H1 (cell line): ENCODE results near the gene LPAR3. TPM values are rescaled to one million over a fixed set of nuclear protein-coding genes. Genes with fewer than 3 reads are reported as not detected.

Source experiments
- CTCF ChIA-PET: fragments of 300-600 bp; sonication (Branson Sonifier 250); formaldehyde crosslinking; loops from one replicate; lab custom pipeline; 2021; ENCODE audit not compliant: partially characterized antibody; lab: Charles Lee
- POLR2A ChIA-PET: fragments of 300-600 bp; sonication (Branson Sonifier 250); formaldehyde crosslinking; loops from one replicate; lab custom pipeline; 2021; ENCODE audit warnings: inconsistent platforms; ENCODE audit not compliant: partially characterized antibody; lab: Charles Lee
- DNase-seq, 2 experiments: peaks; one replicate each; pipeline versions ENCODE4 v3.0.0 to v3.0.0-alpha.2; 2010 to 2022; ENCODE audit warnings: low spot score in 2 of 2, low read depth in 1 of 2, mixed read lengths in 1 of 2
- FAIRE-seq: peaks from 2 replicates; lab custom pipeline; 2011; peaks lifted over from hg19 to GRCh38; lab: Jason Lieb, UNC
- H2AFZ ChIP-seq: 2 replicates; pipeline ENCODE4 v1.8.1; 2012; ENCODE audit warnings: low read length, inconsistent platforms
- H2AK5ac ChIP-seq: 2 replicates; pipeline ENCODE4 v1.6.1; 2013; ENCODE audit warnings: low read depth, low read length
- H2BK120ac ChIP-seq: replicated peaks from 2 replicates; pipeline ENCODE3; 2013; ENCODE audit warnings: low read depth, low read length, inconsistent platforms
- H2BK12ac ChIP-seq: 2 replicates; pipeline ENCODE4 v1.6.1; 2013; ENCODE audit warnings: low read depth, low read length
- H2BK15ac ChIP-seq: 2 replicates; pipeline ENCODE4 v1.6.1; 2013; ENCODE audit warnings: low read length
- H2BK20ac ChIP-seq: 2 replicates; pipeline ENCODE4 v1.6.1; 2013; ENCODE audit warnings: low read length
- H2BK5ac ChIP-seq: 2 replicates; pipeline ENCODE4 v1.6.1; 2013; ENCODE audit warnings: low read depth, low read length
- H3K14ac ChIP-seq: 2 replicates; pipeline ENCODE4 v1.6.1; 2013; ENCODE audit warnings: inconsistent platforms; ENCODE audit not compliant: insufficient read length
- H3K18ac ChIP-seq: 2 replicates; pipeline ENCODE4 v1.6.1; 2013; ENCODE audit warnings: low read length; ENCODE audit errors: extremely low read depth
- H3K23ac ChIP-seq: 2 replicates; pipeline ENCODE4 v1.6.1; 2013; ENCODE audit warnings: inconsistent platforms; ENCODE audit not compliant: insufficient read length
- H3K23me2 ChIP-seq: 2 replicates; pipeline ENCODE4 v1.6.1; 2013; ENCODE audit warnings: low read depth, low read length
- H3K27ac ChIP-seq: 2 replicates; pipeline ENCODE4 v1.6.1; 2011; ENCODE audit warnings: low read depth, low read length, inconsistent platforms
- H3K27me3 ChIP-seq, 4 experiments: replicated peaks in 1 of 4; 1 replicate in 1 of 4; 2 replicates in 3 of 4; pipeline versions ENCODE4 v1.6.1 to v1.8.1; 2011 to 2013; ENCODE audit warnings: low read length in 3 of 4, mild to moderate bottlenecking in 3 of 4, inconsistent platforms in 2 of 4, mixed read lengths in 2 of 4, moderate library complexity in 1 of 4; ENCODE audit not compliant: control insufficient read depth in 3 of 4, insufficient read depth in 3 of 4; ENCODE audit errors: extremely low read depth in 1 of 4
- H3K36me3 ChIP-seq, 4 experiments: 2 replicates each; pipeline versions ENCODE4 v1.6.1 to v1.8.1; 2011 to 2013; ENCODE audit warnings: mild to moderate bottlenecking in 4 of 4, low read length in 3 of 4, moderate library complexity in 2 of 4, control low read depth in 1 of 4, inconsistent platforms in 1 of 4; ENCODE audit not compliant: insufficient read depth in 4 of 4, control insufficient read depth in 2 of 4
- H3K4ac ChIP-seq: replicated peaks from 2 replicates; pipeline ENCODE3; 2013; ENCODE audit warnings: low read length, low read depth, mixed read lengths, inconsistent platforms; ENCODE audit not compliant: insufficient read length
- H3K4me1 ChIP-seq, 4 experiments: replicated peaks in 1 of 4; 1 replicate in 1 of 4; 2 replicates in 3 of 4; pipeline versions ENCODE4 v1.6.1 to v1.8.1; 2011 to 2013; ENCODE audit warnings: low read length in 3 of 4, inconsistent platforms in 2 of 4, mixed read lengths in 1 of 4; ENCODE audit not compliant: insufficient read depth in 4 of 4, control insufficient read depth in 3 of 4
- H3K4me2 ChIP-seq, 2 experiments: 2 replicates each; pipeline versions ENCODE4 v1.6.1 to v1.8.1; 2011 to 2013; ENCODE audit warnings: low read depth in 2 of 2, low read length in 2 of 2, control low read depth in 1 of 2, inconsistent platforms in 1 of 2, mild to moderate bottlenecking in 1 of 2; ENCODE audit not compliant: insufficient read depth in 1 of 2
- H3K4me3 ChIP-seq, 4 experiments: fragments of 200-600, 300-600 bp in 1 of 4; sonication (generic), shearing (Covaris generic), sonication (Bioruptor Twin) in 1 of 4; 2 replicates each; pipeline versions ENCODE4 v1.5.1 to v1.8.1; 2011 to 2016; ENCODE audit warnings: low read length in 4 of 4, low read depth in 3 of 4, control low read depth in 2 of 4, inconsistent platforms in 2 of 4, mild to moderate bottlenecking in 2 of 4, mixed read lengths in 1 of 4, moderate library complexity in 1 of 4; ENCODE audit not compliant: insufficient read depth in 2 of 4; ENCODE audit errors: extremely low read depth in 1 of 4
- H3K56ac ChIP-seq: replicated peaks from 2 replicates; pipeline ENCODE3; 2013; ENCODE audit warnings: low read depth, mild to moderate bottlenecking, mixed read lengths, low read length, inconsistent platforms; ENCODE audit not compliant: insufficient read length
- H3K79me1 ChIP-seq: 2 replicates; pipeline ENCODE4 v1.6.1; 2013; ENCODE audit warnings: low read depth, low read length, control low read depth
- H3K79me2 ChIP-seq, 2 experiments: 2 replicates each; pipeline versions ENCODE4 v1.6.1 to v1.8.1; 2012 to 2013; ENCODE audit warnings: low read length in 2 of 2, mild to moderate bottlenecking in 2 of 2, inconsistent platforms in 1 of 2; ENCODE audit not compliant: insufficient read depth in 2 of 2, control insufficient read depth in 1 of 2
- H3K9ac ChIP-seq, 4 experiments: replicated peaks in 1 of 4; 1 replicate in 1 of 4; 2 replicates in 3 of 4; pipeline versions ENCODE4 v1.6.1 to v1.8.1; 2011 to 2013; ENCODE audit warnings: low read depth in 3 of 4, low read length in 3 of 4, control low read depth in 2 of 4, mild to moderate bottlenecking in 2 of 4, moderate library complexity in 2 of 4, inconsistent platforms in 1 of 4; ENCODE audit errors: extremely low read depth in 1 of 4
- H3K9me3 ChIP-seq, 2 experiments: 2 replicates each; pipeline versions ENCODE4 v1.6.1 to v1.8.1; 2012 to 2013; ENCODE audit warnings: mild to moderate bottlenecking in 2 of 2, moderate library complexity in 2 of 2, control low read depth in 1 of 2, inconsistent platforms in 1 of 2, low read depth in 1 of 2, low read length in 1 of 2, mixed read lengths in 1 of 2; ENCODE audit not compliant: insufficient read depth in 2 of 2
- H4K20me1 ChIP-seq, 2 experiments: replicated peaks in 1 of 2; 2 replicates each; pipeline versions ENCODE3 to v1.8.1; 2011 to 2013; ENCODE audit warnings: inconsistent platforms in 2 of 2, low read length in 2 of 2, mild to moderate bottlenecking in 1 of 2; ENCODE audit not compliant: insufficient read depth in 2 of 2, control insufficient read depth in 1 of 2
- H4K5ac ChIP-seq: 2 replicates; pipeline ENCODE4 v1.6.1; 2013; ENCODE audit warnings: low read length, low read depth, mixed read lengths, inconsistent platforms; ENCODE audit not compliant: insufficient read length
- H4K8ac ChIP-seq: 2 replicates; pipeline ENCODE4 v1.8.0; 2013; ENCODE audit warnings: mild to moderate bottlenecking, moderate library complexity, low read length, inconsistent platforms; ENCODE audit not compliant: insufficient read depth; ENCODE audit errors: extremely low read depth
- H4K91ac ChIP-seq: replicated peaks from 2 replicates; pipeline ENCODE3; 2013; ENCODE audit warnings: low read length, mixed read lengths, inconsistent platforms; ENCODE audit not compliant: insufficient read length
- CBX5 ChIP-seq: fragments of 300-800, 300-1000 bp; sonication (generic); IDR thresholded peaks from 2 replicates; pipeline ENCODE4 v1.7.1; 2016; ENCODE audit warnings: antibody characterized with exemption, low read length, low read depth
- CHD1 ChIP-seq: IDR thresholded peaks from 2 replicates; pipeline ENCODE4 v1.6.1; 2012; ENCODE audit warnings: low read depth, low read length, improper control_type of control experiment
- CHD2 ChIP-seq: IDR thresholded peaks from 2 replicates; pipeline ENCODE4 v1.6.1; 2012; ENCODE audit warnings: low read length, improper control_type of control experiment
- NANOG ChIP-seq: IDR thresholded peaks from 2 replicates; pipeline ENCODE4 v1.6.1; 2011; ENCODE audit warnings: low read length, low read depth, mild to moderate bottlenecking, inconsistent platforms; ENCODE audit not compliant: insufficient read depth, poor library complexity, severe bottlenecking
- RAD21 ChIP-seq, 2 experiments: IDR thresholded peaks in 1 of 2; conservative IDR thresholded peaks in 1 of 2; 2 replicates each; pipeline ENCODE4 v1.6.1; 2011; ENCODE audit warnings: low read depth in 2 of 2, low read length in 2 of 2, improper control_type of control experiment in 1 of 2, inconsistent platforms in 1 of 2, mild to moderate bottlenecking in 1 of 2, moderate library complexity in 1 of 2
- WGBS, 2 experiments: shearing (Covaris generic) in 1 of 2; methylation state at CpG; one replicate each; pipeline versions ENCODE4 v1.1.6 to v1.1.7; 2013 to 2015; ENCODE audit warnings: low lambda C conversion rate in 2 of 2, mixed read lengths in 2 of 2, inconsistent platforms in 1 of 2, low coverage in 1 of 2, missing lambda C conversion rate in 1 of 2; ENCODE audit not compliant: insufficient replicate concordance in 2 of 2, insufficient coverage in 1 of 2, insufficient read length in 1 of 2; ENCODE audit errors: extremely low coverage in 1 of 2, missing lambda C conversion rate in 1 of 2; 5-methylcytosine and 5-hydroxymethylcytosine counted together
- polyA plus RNA-seq, 7 experiments: library from polyadenylated mRNA; depleted of rRNA in 3 of 7; stranded (reverse) in 5 of 7; unstranded in 2 of 7; fragments of >200 nt in 5 of 7; fragments of 200-250 nt in 2 of 7; gene quantifications; 1 replicate in 5 of 7; 2 replicates in 1 of 7; 4 replicates in 1 of 7; pipeline versions ENCODE4 v1.2.1 to v1.2.3, GENCODE V29; 2011 to 2013; ENCODE audit warnings: missing spikeins in 2 of 7, mixed read lengths in 2 of 7
- total RNA-seq: library from RNA; stranded (reverse); fragmentation: NEBNext Ultra II Directional; extraction: Animal tissue kit (Norgen Biotek cat#: 25700); gene quantifications from 2 replicates; pipeline ENCODE4 v1.2.1, GENCODE V29; 2021
- TF ChIP-seq, protein P1 (sequence below), 3 experiments: IDR thresholded peaks; 1 replicate in 2 of 3; 2 replicates in 1 of 3; pipeline versions ENCODE4 v1.5.1 to v1.6.1; 2011; ENCODE audit warnings: low read length in 3 of 3, mild to moderate bottlenecking in 3 of 3, inconsistent platforms in 2 of 3, low read depth in 1 of 3, moderate library complexity in 1 of 3; ENCODE audit not compliant: insufficient read depth in 1 of 3; ENCODE audit errors: control extremely low read depth in 1 of 3

The LPAR3 gene
- total and polyA plus RNA-seq, 2 of the 8 experiments (the other 6 are each of a cell fraction or from before 2014, with no cell fraction given), result 17.1 to 25.4 TPM

GRCh38 chr1:84936116-84936810, 43.3 kb upstream of the LPAR3 start:
- no peak overlapping the region for H3K9ac ChIP-seq
- CTCF ChIA-PET, result interaction anchor here (0.7 to 6.6 kb wide), 41 partner anchors 9 to 1004 kb away, joined by 3 to 59 read pairs (median 4); partner anchors contain the start of gene LPAR3

More at GRCh38 chr1:84936116-84936810, 43.3 kb upstream of the LPAR3 start:
- no peak overlapping the region for H4K91ac ChIP-seq
- H2AK5ac ChIP-seq, result no peak overlapping the region
- peak; percentile 96 for FAIRE-seq
- no peaks in the 10 kb centered on the region for H3K36me3 ChIP-seq
- H3K79me1 ChIP-seq, result no peaks in the 10 kb centered on the region
- H4K8ac ChIP-seq, result no peak overlapping the region
- H3K4me2 ChIP-seq, result no peak overlapping the region
- H4K5ac ChIP-seq, result no peak overlapping the region
- no peaks in the 10 kb centered on the region for H3K4me1 ChIP-seq
- no peaks in the 10 kb centered on the region for H3K27me3 ChIP-seq
- no peak overlapping the region for H2BK12ac ChIP-seq
- POLR2A ChIA-PET, result no interaction called here
- H2BK20ac ChIP-seq, result no peak overlapping the region
- 21% methylated on average over 5 of the region's 5 CpGs; no CpG with 5 or more reads in 1 of the 2 experiments for WGBS, 2 experiments
- no peak overlapping the region for H3K18ac ChIP-seq
- no peak overlapping the region for H2AFZ ChIP-seq
- no peak overlapping the region for H2BK5ac ChIP-seq
- no peak overlapping the region for H3K14ac ChIP-seq
- H3K23me2 ChIP-seq, result no peaks in the 10 kb centered on the region
- H3K9me3 ChIP-seq, result no peaks in the 10 kb centered on the region
- no peak overlapping the region for H2BK120ac ChIP-seq
- TF ChIP-seq CHD1, result no peak
- TF ChIP-seq RAD21 (IDR thresholded peaks at IDR 0.05 in 1 of 2, conservative IDR thresholded peaks at IDR 0.05 in 1 of 2; ENCODE audit: low read depth in 2 of 2, low read length in 2 of 2), result peak; percentile 95 to 97
- TF ChIP-seq NANOG, result no peak
- no peak for TF ChIP-seq CBX5
- TF ChIP-seq CHD2, result no peak
- TF ChIP-seq, protein P1, sequence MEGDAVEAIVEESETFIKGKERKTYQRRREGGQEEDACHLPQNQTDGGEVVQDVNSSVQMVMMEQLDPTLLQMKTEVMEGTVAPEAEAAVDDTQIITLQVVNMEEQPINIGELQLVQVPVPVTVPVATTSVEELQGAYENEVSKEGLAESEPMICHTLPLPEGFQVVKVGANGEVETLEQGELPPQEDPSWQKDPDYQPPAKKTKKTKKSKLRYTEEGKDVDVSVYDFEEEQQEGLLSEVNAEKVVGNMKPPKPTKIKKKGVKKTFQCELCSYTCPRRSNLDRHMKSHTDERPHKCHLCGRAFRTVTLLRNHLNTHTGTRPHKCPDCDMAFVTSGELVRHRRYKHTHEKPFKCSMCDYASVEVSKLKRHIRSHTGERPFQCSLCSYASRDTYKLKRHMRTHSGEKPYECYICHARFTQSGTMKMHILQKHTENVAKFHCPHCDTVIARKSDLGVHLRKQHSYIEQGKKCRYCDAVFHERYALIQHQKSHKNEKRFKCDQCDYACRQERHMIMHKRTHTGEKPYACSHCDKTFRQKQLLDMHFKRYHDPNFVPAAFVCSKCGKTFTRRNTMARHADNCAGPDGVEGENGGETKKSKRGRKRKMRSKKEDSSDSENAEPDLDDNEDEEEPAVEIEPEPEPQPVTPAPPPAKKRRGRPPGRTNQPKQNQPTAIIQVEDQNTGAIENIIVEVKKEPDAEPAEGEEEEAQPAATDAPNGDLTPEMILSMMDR (IDR thresholded peaks at IDR 0.05; ENCODE audit: control extremely low read depth in 1 of 3, insufficient read depth in 1 of 3, low read depth in 1 of 3, low read length in 3 of 3), result peak in 2 of 3 experiments; percentile 79 to 83; a peak in 3 of 4 replicates
- TF ChIP-seq, all 59 proteins: peak for 2
- Histone ChIP-seq H3K79me2 (no peaks in the 10 kb centered on the region), H2BK15ac (no peak overlapping the region), H3K23ac (no peak overlapping the region), H3K4me3 (no peak overlapping the region), H3K56ac (no peak overlapping the region), H4K20me1 (no peaks in the 10 kb centered on the region), H3K27ac (no peak overlapping the region), H3K4ac (no peak overlapping the region)
- DNase-seq, result peak in 1 of 2 experiments; percentile 53
